Measurements from ENCODE around the gene DDX56.

The DDX56 gene

GRCh38 chr7:44547536-44548231 lies 26.0 kb downstream of the DDX56 start:
- Histone ChIP-seq H3K9me3 (ENCODE audit: control insufficient read depth, low read length) (no peaks in the 10 kb centered on the region), H3K27me3 (replicated peaks; ENCODE audit: control insufficient read depth, insufficient read depth, low read length, poor library complexity, severe bottlenecking) (no peaks in the 10 kb centered on the region), H3K4me3 (ENCODE audit: insufficient read depth, low read depth, low read length, poor library complexity, severe bottlenecking) (no peak overlapping the region), H3K4me1 (ENCODE audit: control insufficient read depth, insufficient read depth, low read length, poor library complexity, severe bottlenecking) (no peaks in the 10 kb centered on the region), H3K36me3 (ENCODE audit: control insufficient read depth, insufficient read depth, low read length) (no peaks in the 10 kb centered on the region), H3K27ac (ENCODE audit: insufficient read depth, low read length, poor library complexity, severe bottlenecking) (no peak overlapping the region)
- DNase-seq = no peak

- no peak for DNase-seq
- no peaks in the 10 kb centered on the region for H3K36me3 ChIP-seq (ENCODE audit: control insufficient read depth, insufficient read depth, low read length)
- no peaks in the 10 kb centered on the region for H3K4me1 ChIP-seq (ENCODE audit: control insufficient read depth, insufficient read depth, low read length, poor library complexity, severe bottlenecking)
- H3K27me3 ChIP-seq (replicated peaks; ENCODE audit: control insufficient read depth, insufficient read depth, low read length, poor library complexity, severe bottlenecking) = no peaks in the 10 kb centered on the region
- H3K27ac ChIP-seq (ENCODE audit: insufficient read depth, low read length, poor library complexity, severe bottlenecking) = no peak overlapping the region
- H3K9me3 ChIP-seq (ENCODE audit: control insufficient read depth, low read length) = no peaks in the 10 kb centered on the region
- no peak overlapping the region for H3K4me3 ChIP-seq (ENCODE audit: insufficient read depth, low read depth, low read length, poor library complexity, severe bottlenecking)
Measured at GRCh38 chr7:44541876-44542610, 31.7 kb downstream of the DDX56 start.

- Histone ChIP-seq H3K4me1 (ENCODE audit: control insufficient read depth, insufficient read depth, low read length, poor library complexity, severe bottlenecking) (no peaks in the 10 kb centered on the region), H3K9me3 (ENCODE audit: control insufficient read depth, low read length) (no peaks in the 10 kb centered on the region), H3K36me3 (ENCODE audit: control insufficient read depth, insufficient read depth, low read length) (no peaks in the 10 kb centered on the region), H3K27ac (ENCODE audit: insufficient read depth, low read length, poor library complexity, severe bottlenecking) (no peak within 1 kb of the TSS), H3K27me3 (replicated peaks; ENCODE audit: control insufficient read depth, insufficient read depth, low read length, poor library complexity, severe bottlenecking) (no peaks in the 10 kb centered on the region), H3K4me3 (ENCODE audit: insufficient read depth, low read depth, low read length, poor library complexity, severe bottlenecking) (no peak within 1 kb of the TSS)
- DNase-seq = no peak
Measured at GRCh38 chr7:44541028-44541869, 32.5 kb downstream of the DDX56 start, which contains the start of gene NPC1L1. NPC1L1 (minus strand) TSS chr7:44541330; CDS start chr7:44541259, 71 bp downstream.

- H3K4me3 ChIP-seq (ENCODE audit: insufficient read depth, low read depth, low read length, poor library complexity, severe bottlenecking) = no peak overlapping the region
- DNase-seq = no peak
- no peak overlapping the region for H3K27ac ChIP-seq (ENCODE audit: insufficient read depth, low read length, poor library complexity, severe bottlenecking)
- H3K27me3 ChIP-seq (replicated peaks; ENCODE audit: control insufficient read depth, insufficient read depth, low read length, poor library complexity, severe bottlenecking) = no peaks in the 10 kb centered on the region
- no peaks in the 10 kb centered on the region for H3K36me3 ChIP-seq (ENCODE audit: control insufficient read depth, insufficient read depth, low read length)
- H3K4me1 ChIP-seq (ENCODE audit: control insufficient read depth, insufficient read depth, low read length, poor library complexity, severe bottlenecking) = no peaks in the 10 kb centered on the region
- no peaks in the 10 kb centered on the region for H3K9me3 ChIP-seq (ENCODE audit: control insufficient read depth, low read length)
Measured at GRCh38 chr7:44540592-44541027, 33.1 kb downstream of the DDX56 start.

- no peak for DNase-seq
- Histone ChIP-seq H3K4me1 (ENCODE audit: control insufficient read depth, insufficient read depth, low read length, poor library complexity, severe bottlenecking) (no peaks in the 10 kb centered on the region), H3K27ac (ENCODE audit: insufficient read depth, low read length, poor library complexity, severe bottlenecking) (no peak overlapping the region), H3K4me3 (ENCODE audit: insufficient read depth, low read depth, low read length, poor library complexity, severe bottlenecking) (no peak overlapping the region), H3K9me3 (ENCODE audit: control insufficient read depth, low read length) (no peaks in the 10 kb centered on the region), H3K27me3 (replicated peaks; ENCODE audit: control insufficient read depth, insufficient read depth, low read length, poor library complexity, severe bottlenecking) (no peaks in the 10 kb centered on the region), H3K36me3 (ENCODE audit: control insufficient read depth, insufficient read depth, low read length) (no peaks in the 10 kb centered on the region)
Measured at GRCh38 chr7:44539669-44540506, 33.8 kb downstream of the DDX56 start.

GRCh38 chr7:44538798-44539668 lies 34.7 kb downstream of the DDX56 start:
- Histone ChIP-seq H3K4me1 (ENCODE audit: control insufficient read depth, insufficient read depth, low read length, poor library complexity, severe bottlenecking) (no peaks in the 10 kb centered on the region), H3K4me3 (ENCODE audit: insufficient read depth, low read depth, low read length, poor library complexity, severe bottlenecking) (no peak overlapping the region), H3K27me3 (replicated peaks; ENCODE audit: control insufficient read depth, insufficient read depth, low read length, poor library complexity, severe bottlenecking) (no peaks in the 10 kb centered on the region), H3K27ac (ENCODE audit: insufficient read depth, low read length, poor library complexity, severe bottlenecking) (no peak overlapping the region), H3K9me3 (ENCODE audit: control insufficient read depth, low read length) (no peaks in the 10 kb centered on the region), H3K36me3 (ENCODE audit: control insufficient read depth, insufficient read depth, low read length) (no peaks in the 10 kb centered on the region)
- no peak for DNase-seq

- no peak for DNase-seq
- H3K9me3 ChIP-seq (ENCODE audit: control insufficient read depth, low read length) = no peaks in the 10 kb centered on the region
- no peak overlapping the region for H3K27ac ChIP-seq (ENCODE audit: insufficient read depth, low read length, poor library complexity, severe bottlenecking)
- no peaks in the 10 kb centered on the region for H3K4me1 ChIP-seq (ENCODE audit: control insufficient read depth, insufficient read depth, low read length, poor library complexity, severe bottlenecking)
- H3K4me3 ChIP-seq (ENCODE audit: insufficient read depth, low read depth, low read length, poor library complexity, severe bottlenecking) = no peak overlapping the region
- H3K36me3 ChIP-seq (ENCODE audit: control insufficient read depth, insufficient read depth, low read length) = no peaks in the 10 kb centered on the region
- H3K27me3 ChIP-seq (replicated peaks; ENCODE audit: control insufficient read depth, insufficient read depth, low read length, poor library complexity, severe bottlenecking) = no peaks in the 10 kb centered on the region
Measured at GRCh38 chr7:44538093-44538797, 35.5 kb downstream of the DDX56 start.

GRCh38 chr7:44537442-44537841 lies 36.3 kb downstream of the DDX56 start:
- no peaks in the 10 kb centered on the region for H3K4me1 ChIP-seq (ENCODE audit: control insufficient read depth, insufficient read depth, low read length, poor library complexity, severe bottlenecking)
- H3K36me3 ChIP-seq (ENCODE audit: control insufficient read depth, insufficient read depth, low read length) = no peaks in the 10 kb centered on the region
- H3K4me3 ChIP-seq (ENCODE audit: insufficient read depth, low read depth, low read length, poor library complexity, severe bottlenecking) = no peak overlapping the region
- no peak for DNase-seq
- no peaks in the 10 kb centered on the region for H3K27me3 ChIP-seq (replicated peaks; ENCODE audit: control insufficient read depth, insufficient read depth, low read length, poor library complexity, severe bottlenecking)
- no peak overlapping the region for H3K27ac ChIP-seq (ENCODE audit: insufficient read depth, low read length, poor library complexity, severe bottlenecking)
- H3K9me3 ChIP-seq (ENCODE audit: control insufficient read depth, low read length) = no peaks in the 10 kb centered on the region

All from effector memory CD4-positive, alpha-beta T cell (primary cell).